Activated naive CD8-positive, alpha-beta T cell treated with anti-CD3 and anti-CD28 coated beads, Interleukin-2, amount 50 U/mL, for 24 hours (primary cell): ENCODE measurements around the gene POLR1G.

Source experiments
- ATAC-seq: fragments of 150-1000 bp; cut with Tn5 transposase; one replicate; pipeline ENCODE4 v1.10.0; 2021
- DNase-seq: peaks from one replicate; pipeline ENCODE4 v3.0.0; 2021
- H3K27ac Mint-ChIP-seq: one replicate; pipeline ENCODE4 v1.8.0; 2021; ENCODE audit warnings: mild to moderate bottlenecking, mixed read lengths
- H3K27me3 Mint-ChIP-seq: one replicate; pipeline ENCODE4 v1.8.0; 2021; ENCODE audit warnings: mixed read lengths
- H3K36me3 Mint-ChIP-seq: one replicate; pipeline ENCODE4 v1.8.0; 2021; ENCODE audit warnings: low read depth, mixed read lengths
- H3K4me1 Mint-ChIP-seq: one replicate; pipeline ENCODE4 v1.8.0; 2021; ENCODE audit warnings: mixed read lengths
- H3K4me3 Mint-ChIP-seq: one replicate; pipeline ENCODE4 v1.8.0; 2021; ENCODE audit warnings: mild to moderate bottlenecking, moderate library complexity, mixed read lengths
- H3K9me3 Mint-ChIP-seq: one replicate; pipeline ENCODE4 v1.8.0; 2021; ENCODE audit warnings: mixed read lengths

Gene POLR1G

DNA sequence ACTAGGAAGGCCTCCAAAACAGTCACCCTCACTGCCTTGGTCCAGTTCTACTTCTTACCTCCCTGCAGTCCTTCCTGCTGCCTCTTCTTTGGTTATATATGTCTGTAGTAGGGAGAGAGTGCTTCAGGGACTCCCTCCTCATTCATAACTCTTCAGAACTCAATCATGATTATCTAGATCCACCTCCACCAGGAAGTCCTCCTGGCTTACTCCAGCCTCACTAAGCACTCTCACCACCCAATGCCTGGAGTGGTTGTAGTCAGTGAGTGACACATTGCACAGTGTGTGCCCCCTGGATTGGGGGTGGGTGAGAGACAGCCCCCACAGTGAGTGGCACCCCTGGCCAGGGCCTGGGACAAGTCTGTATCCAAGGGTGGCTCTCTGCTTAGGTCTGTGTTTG, 51.3 kb downstream of the POLR1G start:
- peaks cover 2% of the 10 kb centered on the region for H3K27me3 Mint-ChIP-seq
- no peak overlapping the region for H3K4me3 Mint-ChIP-seq
- ATAC-seq (no peak), DNase-seq (no peak)
- no peak overlapping the region for H3K27ac Mint-ChIP-seq
- H3K36me3 Mint-ChIP-seq = no peaks in the 10 kb centered on the region
- H3K9me3 Mint-ChIP-seq = no peaks in the 10 kb centered on the region
- peaks cover 21% of the 10 kb centered on the region for H3K4me1 Mint-ChIP-seq
